Cardiac muscle cell (in vitro differentiated cells and primary cell): ENCODE data around the gene ARHGAP8. TPM values are rescaled to one million over a fixed set of nuclear protein-coding genes. Genes with fewer than 3 reads are reported as not detected.
A peak's percentile ranks its signal among the peaks of the same experiment; 100 is the strongest.

Experiments
- DNase-seq, 2 donors: peaks; one replicate each; pipeline versions ENCODE4 v3.0.0 to v3.0.0-alpha.2; 2010 to 2017; ENCODE audit warnings: low read depth in 1 of 2, low spot score in 1 of 2
- H3K27ac ChIP-seq: fragments of 200-600 bp; sonication (generic); 2 replicates; pipeline ENCODE4 v1.5.1; 2016
- H3K27me3 ChIP-seq: fragments of 200-600 bp; sonication (generic); 2 replicates; pipeline ENCODE4 v1.6.0; 2016; ENCODE audit warnings: control low read depth
- H3K36me3 ChIP-seq: fragments of 200-600 bp; sonication (generic); 2 replicates; pipeline ENCODE4 v1.5.1; 2016; ENCODE audit warnings: control low read depth
- H3K4me1 ChIP-seq: fragments of 200-600 bp; sonication (generic); 2 replicates; pipeline ENCODE4 v1.8.1; 2017; ENCODE audit warnings: low read depth, mild to moderate bottlenecking, mixed run types
- H3K4me3 ChIP-seq: fragments of 200-600 bp; sonication (generic); 2 replicates; pipeline ENCODE4 v1.5.1; 2016; ENCODE audit warnings: mild to moderate bottlenecking
- H3K9me3 ChIP-seq: fragments of 200-600 bp; sonication (generic); 2 replicates; pipeline ENCODE4 v1.5.1; 2017; ENCODE audit warnings: low read depth, mild to moderate bottlenecking, control low read depth
- CTCF ChIP-seq: IDR thresholded peaks from 2 replicates; pipeline ENCODE4 v1.5.1; 2012; ENCODE audit warnings: low read depth, mild to moderate bottlenecking, low read length
- polyA plus RNA-seq: library from polyadenylated mRNA; unstranded; fragments of >200 nt; fragmentation: Nextera tagmentation; extraction: Ambion mirVana; gene quantifications from 2 replicates; pipeline ENCODE4 v1.2.1, GENCODE V29; 2016
- total RNA-seq: library from RNA; depleted of rRNA; stranded (reverse); fragments of >200 nt; gene quantifications from 2 replicates; pipeline ENCODE4 v1.2.3, GENCODE V29; 2016

The ARHGAP8 gene
- total and polyA plus RNA-seq, 2 experiments from 2014 or later: 1.2 to 2.4 TPM

- no peaks in the 10 kb centered on the region for H3K9me3 ChIP-seq
These were observed 25.2 kb upstream of the ARHGAP8 start for GRCh38 chr22:44727148-44727547.

GRCh38 chr22:44727709-44728108 is 24.7 kb upstream of the ARHGAP8 start:
- Histone ChIP-seq H3K4me3 (no peak overlapping the region), H3K9me3 (no peaks in the 10 kb centered on the region), H3K36me3 (no peaks in the 10 kb centered on the region), H3K4me1 (peaks cover 8% of the 10 kb centered on the region), H3K27ac (no peak overlapping the region), H3K27me3 (no peaks in the 10 kb centered on the region)
- TF ChIP-seq CTCF: no peak
- DNase-seq: no peak

More at GRCh38 chr22:44727148-44727547, 25.2 kb upstream of the ARHGAP8 start:
- H3K27ac ChIP-seq: no peak overlapping the region
- no peak for TF ChIP-seq CTCF
- no peaks in the 10 kb centered on the region for H3K27me3 ChIP-seq
- DNase-seq: no peak
- H3K36me3 ChIP-seq: no peaks in the 10 kb centered on the region
- H3K4me3 ChIP-seq: no peak overlapping the region
- H3K4me1 ChIP-seq: peaks cover 8% of the 10 kb centered on the region

- no peaks in the 10 kb centered on the region for H3K36me3 ChIP-seq
- H3K27ac ChIP-seq: no peak overlapping the region
These were observed 23.5 kb upstream of the ARHGAP8 start for GRCh38 chr22:44728761-44729324.

GRCh38 chr22:44729391-44730021 is 22.9 kb upstream of the ARHGAP8 start:
- Histone ChIP-seq H3K4me3 (no peak overlapping the region), H3K27ac (no peak overlapping the region), H3K4me1 (peaks cover 8% of the 10 kb centered on the region), H3K9me3 (no peaks in the 10 kb centered on the region), H3K36me3 (no peaks in the 10 kb centered on the region), H3K27me3 (no peaks in the 10 kb centered on the region)
- peak; percentile 45 for TF ChIP-seq CTCF
- peak in 1 of 2 donors; percentile 86 for DNase-seq

More at GRCh38 chr22:44728761-44729324, 23.5 kb upstream of the ARHGAP8 start:
- Histone ChIP-seq H3K4me3 (no peak overlapping the region), H3K4me1 (peaks cover 8% of the 10 kb centered on the region), H3K9me3 (no peaks in the 10 kb centered on the region), H3K27me3 (no peaks in the 10 kb centered on the region)
- TF ChIP-seq CTCF: no peak
- peak in 1 of 2 donors; percentile 34 for DNase-seq

- H3K9me3 ChIP-seq: no peaks in the 10 kb centered on the region
- TF ChIP-seq CTCF: no peak
- H3K4me3 ChIP-seq: no peak overlapping the region
- H3K4me1 ChIP-seq: peaks cover 4% of the 10 kb centered on the region
- no peak for DNase-seq
- H3K36me3 ChIP-seq: no peaks in the 10 kb centered on the region
- H3K27me3 ChIP-seq: no peaks in the 10 kb centered on the region
- H3K27ac ChIP-seq: no peak overlapping the region
These were observed 22.4 kb upstream of the ARHGAP8 start for GRCh38 chr22:44730022-44730393.
